Measurements from ENCODE around the gene DGKG.

DNA sequence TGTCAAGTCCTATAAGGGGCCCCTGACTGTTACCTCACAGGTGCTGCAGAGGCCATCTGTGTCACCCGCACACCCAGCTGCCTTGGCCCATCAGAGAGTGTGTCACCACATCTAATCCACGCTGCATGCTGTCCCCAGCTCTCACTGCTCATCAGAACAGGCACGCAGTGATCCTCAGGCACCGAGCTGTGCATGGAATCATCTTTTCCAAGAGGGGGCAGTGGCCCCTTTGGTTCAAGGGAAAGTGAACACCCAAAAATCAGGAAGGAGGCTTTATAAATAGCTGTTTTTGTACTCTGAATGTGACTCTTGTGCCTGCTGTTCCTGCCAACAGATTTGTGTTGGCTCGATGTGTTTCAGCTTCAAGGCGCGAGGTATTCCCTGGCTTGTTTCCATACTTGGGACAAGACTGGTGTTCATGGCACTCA is 142.8 kb downstream of the DGKG start:
- TF ChIP-seq, protein P1, sequence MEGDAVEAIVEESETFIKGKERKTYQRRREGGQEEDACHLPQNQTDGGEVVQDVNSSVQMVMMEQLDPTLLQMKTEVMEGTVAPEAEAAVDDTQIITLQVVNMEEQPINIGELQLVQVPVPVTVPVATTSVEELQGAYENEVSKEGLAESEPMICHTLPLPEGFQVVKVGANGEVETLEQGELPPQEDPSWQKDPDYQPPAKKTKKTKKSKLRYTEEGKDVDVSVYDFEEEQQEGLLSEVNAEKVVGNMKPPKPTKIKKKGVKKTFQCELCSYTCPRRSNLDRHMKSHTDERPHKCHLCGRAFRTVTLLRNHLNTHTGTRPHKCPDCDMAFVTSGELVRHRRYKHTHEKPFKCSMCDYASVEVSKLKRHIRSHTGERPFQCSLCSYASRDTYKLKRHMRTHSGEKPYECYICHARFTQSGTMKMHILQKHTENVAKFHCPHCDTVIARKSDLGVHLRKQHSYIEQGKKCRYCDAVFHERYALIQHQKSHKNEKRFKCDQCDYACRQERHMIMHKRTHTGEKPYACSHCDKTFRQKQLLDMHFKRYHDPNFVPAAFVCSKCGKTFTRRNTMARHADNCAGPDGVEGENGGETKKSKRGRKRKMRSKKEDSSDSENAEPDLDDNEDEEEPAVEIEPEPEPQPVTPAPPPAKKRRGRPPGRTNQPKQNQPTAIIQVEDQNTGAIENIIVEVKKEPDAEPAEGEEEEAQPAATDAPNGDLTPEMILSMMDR (IDR thresholded peaks at IDR 0.05), result no peak
- no peak for TF ChIP-seq POLR2A (IDR thresholded peaks at IDR 0.05)

Data from testis (tissue), 2 donors.